Caki2 (cell line): Measurements from ENCODE around the gene CLDND2. TPM values are rescaled to one million over a fixed set of nuclear protein-coding genes. Genes with fewer than 3 reads are reported as not detected.

ENCODE experiments used
- DNase-seq: peaks from one replicate; pipeline ENCODE4 v3.0.0-alpha.2; 2015; ENCODE audit warnings: low read depth
- in situ Hi-C: cut with HindIII; loops from 2 replicates; pipeline ENCODE4 v1.10.0; 2016; ENCODE audit warnings: low sequenced_read_pairs, low pct_unique_long_range_greater_than_20kb, mixed read lengths
- total RNA-seq: library from RNA; depleted of rRNA; stranded (reverse); fragments of >200 nt; shearing (Covaris generic); gene quantifications from 2 replicates; pipeline ENCODE4 v1.2.3, GENCODE V29; 2014; ENCODE audit warnings: low replicate concordance

CLDND2 gene
- total RNA-seq, 1 experiment from 2014 or later = not detected

DNA sequence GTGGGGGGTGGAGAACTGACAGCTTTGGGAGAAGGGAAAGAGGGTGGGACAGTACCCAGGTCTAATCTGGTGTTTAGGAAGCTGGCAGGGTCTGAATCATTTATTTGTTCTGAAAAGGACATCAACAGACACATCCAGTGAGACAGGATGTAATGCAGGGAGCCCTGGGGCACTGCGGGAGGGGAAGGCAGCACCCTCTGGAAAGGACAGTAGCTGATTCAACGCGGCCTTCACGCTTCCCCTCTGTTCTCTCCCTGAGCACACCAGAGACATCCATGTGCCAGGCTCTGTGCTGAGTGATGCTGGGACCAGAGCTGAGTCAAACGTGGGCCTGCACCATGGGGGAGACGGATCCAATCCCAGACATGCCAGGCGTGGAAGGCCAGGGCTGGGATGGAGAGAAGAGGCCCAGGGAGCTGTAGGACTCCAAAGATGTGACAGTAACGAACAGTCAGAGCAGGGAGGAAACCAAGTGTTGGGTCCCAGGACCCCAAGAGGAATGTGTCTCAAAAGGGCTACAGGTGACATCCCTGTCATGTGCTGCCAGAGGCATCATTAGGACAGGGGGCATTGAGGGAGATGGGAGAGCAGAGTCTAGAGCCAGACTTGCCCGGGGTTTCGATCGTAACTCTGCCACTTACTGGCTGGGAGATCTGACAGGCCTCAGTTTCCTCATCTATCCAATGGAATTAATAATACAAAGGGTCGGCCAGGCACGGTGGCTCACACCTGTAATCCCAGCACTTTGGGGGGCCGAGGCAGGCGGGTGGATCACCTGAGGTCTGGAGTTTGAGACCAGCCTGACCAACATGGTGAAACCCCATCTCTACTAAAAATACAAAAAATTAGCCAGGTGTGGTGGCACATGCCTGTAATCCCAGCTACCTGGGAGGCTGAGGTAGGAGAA is 4.3 kb downstream of the CLDND2 start:
- in situ Hi-C loops = no loop called here
- peak; percentile 39 for DNase-seq

DNA sequence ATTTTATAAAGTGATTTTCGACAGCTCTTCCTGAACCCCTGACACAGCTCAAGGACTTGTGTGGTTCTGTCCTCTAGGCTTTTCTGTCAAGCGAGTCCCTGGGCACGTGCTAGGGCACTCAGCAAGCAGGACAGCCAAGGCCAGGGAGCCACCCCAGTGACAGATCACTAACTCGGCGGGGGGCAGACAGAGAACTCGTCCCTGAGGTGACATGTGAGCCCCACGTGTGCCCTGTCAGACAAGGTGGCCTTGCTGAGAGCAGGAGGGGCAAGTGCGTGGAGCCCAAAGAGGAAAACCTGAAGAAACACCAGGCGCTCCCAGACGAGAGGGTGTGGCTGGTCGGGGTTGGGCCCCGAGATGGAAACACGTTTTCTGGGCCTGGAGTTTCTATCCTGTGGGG is 7.6 kb downstream of the CLDND2 start:
- DNase-seq = no peak
- in situ Hi-C loops = no loop called here

DNA sequence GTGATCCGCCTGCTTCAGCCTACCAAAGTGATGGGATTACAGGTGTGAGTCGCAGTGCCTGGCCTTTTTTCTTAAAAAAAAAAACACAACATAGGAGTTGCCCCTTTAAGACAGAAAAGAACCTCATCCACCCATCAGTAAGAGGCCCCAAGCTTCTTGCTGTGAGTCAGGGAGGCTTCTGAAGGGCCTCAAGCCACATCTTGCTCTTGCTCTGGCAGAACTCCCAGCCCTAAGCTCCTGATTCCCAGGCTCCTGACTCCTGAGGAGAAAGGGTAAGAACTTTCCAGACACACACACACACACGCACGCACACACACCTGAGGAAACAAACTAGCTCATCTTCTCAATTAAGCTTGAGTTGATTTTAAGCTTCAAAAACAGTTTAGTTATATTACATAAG is 9.5 kb downstream of the CLDND2 start:
- in situ Hi-C loops = no loop called here
- DNase-seq = peak; percentile 74

DNA sequence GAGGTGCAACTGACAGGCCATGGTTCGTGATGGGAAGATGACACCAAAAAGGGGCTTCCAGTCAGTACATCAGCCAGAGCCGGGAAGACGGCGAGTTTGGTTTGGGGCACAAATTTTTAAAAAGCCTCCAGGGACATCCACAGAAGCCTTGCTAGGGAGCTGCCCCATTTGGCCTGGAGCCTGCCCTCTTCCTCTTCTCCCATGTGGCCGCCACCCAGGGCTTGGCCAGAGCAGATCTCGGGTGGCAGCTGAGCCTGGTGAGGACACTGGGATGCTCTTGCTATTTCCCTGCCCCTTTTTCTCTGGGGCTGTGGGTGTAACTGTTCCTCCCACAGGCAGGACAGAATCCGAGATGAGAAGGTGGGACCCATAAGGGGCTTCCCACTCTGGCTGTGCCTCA is 10.9 kb downstream of the CLDND2 start:
- DNase-seq = no peak
- in situ Hi-C loops = no loop called here

DNA sequence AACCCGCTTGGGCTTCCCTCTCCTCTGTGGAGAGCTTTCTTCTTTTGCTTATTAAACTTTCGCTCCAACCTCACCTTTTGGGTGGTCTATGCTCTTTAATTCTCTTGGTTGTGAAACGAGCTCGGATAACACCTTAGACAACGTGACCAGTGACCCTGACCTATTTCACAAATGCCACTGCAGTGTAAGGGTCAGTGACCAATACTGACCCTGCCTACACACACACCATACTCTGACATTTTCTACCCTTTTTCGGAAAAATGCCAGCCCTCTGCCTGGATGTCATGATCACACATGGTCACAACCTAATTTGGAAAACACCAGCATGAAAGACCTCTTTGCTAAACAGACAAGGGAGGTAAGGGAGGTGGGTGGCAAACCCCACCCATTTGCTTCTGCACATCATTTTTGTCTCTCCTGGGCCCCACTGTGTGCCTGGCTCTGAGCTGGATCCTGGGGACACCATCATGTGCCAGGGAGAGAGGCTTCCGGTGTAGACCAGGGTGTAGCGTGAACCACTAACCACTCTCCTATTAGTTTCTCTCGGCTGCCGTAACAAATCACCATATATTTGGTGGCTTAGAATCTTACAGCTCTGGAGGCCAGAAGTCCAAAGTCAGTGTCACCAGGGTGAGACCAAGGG is 12.5 kb downstream of the CLDND2 start:
- no peak for DNase-seq
- in situ Hi-C loops = no loop called here

DNA sequence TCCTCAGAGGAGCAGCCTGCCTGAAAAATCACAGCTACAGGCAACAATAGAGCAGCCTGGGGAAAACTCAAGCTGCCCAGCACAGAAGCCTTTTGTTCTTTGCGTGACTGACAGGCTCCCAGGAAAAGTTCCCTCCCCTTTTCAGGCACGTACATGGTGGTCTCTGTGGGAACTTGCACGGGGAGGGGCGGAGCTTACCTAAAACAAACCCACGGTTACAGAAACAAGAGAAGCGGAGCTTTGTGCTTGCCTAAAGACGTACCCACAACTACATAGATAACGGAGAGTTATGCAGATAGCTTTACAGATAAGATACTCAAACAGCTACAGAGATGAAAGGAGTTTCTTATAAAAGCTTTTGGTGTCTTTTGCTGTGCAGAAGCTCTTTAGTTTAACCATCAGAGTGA is 14.1 kb downstream of the CLDND2 start:
- DNase-seq = no peak
- in situ Hi-C loops = no loop called here

DNA sequence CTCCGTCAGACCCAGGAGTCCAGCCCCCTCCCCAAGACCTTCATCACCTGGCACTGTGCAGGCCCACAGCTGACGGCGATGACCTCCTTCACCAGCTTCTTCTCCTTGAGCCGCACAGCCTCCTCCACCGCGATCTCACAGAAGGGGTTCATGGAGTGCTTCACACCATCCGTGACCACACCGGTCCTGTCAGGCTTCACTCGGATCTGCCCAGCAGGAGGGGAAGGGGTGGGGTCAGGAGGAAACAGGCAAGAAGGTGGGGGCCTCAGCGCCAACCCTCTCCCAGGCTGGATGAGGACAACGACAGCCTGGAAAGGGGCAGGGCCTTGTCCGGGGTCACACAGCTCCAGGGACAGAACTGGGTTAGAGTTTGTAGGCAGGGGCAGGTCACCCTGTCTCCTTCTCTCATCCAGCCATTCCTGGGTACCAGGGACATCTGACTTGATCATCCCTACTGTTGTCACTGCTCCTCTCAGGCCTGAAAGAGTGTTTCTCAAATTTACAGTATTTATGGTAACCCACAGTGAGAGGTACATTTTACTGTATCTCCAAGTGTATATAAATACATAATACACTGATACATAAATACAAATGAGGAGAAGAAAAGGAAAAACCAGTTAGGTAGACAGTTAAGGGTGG is 14.6 kb downstream of the CLDND2 start:
- in situ Hi-C loops = no loop called here
- no peak for DNase-seq

DNA sequence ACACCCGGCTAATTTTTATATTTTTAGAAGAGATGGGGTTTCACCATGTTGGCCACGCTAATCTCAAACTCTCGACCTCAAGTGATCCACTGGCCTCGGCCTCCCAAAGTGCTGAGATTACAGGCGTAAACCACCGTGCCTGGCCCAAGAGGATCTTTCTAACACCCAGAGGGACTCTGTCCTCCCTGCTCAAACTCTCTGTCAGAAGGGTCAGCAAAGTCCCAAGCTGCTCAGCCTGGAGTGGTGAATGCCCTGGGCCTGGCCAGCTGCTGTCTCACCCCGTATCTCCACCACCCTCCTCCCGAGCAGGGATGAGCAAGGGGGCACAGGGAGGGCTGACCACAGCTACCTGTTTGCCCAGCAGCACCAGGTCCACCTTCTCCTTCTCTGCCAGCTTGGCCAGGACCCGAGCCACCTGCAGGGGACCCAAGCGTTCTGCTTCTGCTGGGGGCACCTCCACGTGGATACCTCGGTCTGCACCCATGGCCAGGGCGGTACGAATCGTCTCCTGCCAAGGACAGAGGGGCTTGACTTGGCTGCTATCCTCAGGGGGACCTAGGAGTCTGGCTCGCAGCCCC is 15.9 kb downstream of the CLDND2 start:
- DNase-seq = no peak
- in situ Hi-C loops = no loop called here

DNA sequence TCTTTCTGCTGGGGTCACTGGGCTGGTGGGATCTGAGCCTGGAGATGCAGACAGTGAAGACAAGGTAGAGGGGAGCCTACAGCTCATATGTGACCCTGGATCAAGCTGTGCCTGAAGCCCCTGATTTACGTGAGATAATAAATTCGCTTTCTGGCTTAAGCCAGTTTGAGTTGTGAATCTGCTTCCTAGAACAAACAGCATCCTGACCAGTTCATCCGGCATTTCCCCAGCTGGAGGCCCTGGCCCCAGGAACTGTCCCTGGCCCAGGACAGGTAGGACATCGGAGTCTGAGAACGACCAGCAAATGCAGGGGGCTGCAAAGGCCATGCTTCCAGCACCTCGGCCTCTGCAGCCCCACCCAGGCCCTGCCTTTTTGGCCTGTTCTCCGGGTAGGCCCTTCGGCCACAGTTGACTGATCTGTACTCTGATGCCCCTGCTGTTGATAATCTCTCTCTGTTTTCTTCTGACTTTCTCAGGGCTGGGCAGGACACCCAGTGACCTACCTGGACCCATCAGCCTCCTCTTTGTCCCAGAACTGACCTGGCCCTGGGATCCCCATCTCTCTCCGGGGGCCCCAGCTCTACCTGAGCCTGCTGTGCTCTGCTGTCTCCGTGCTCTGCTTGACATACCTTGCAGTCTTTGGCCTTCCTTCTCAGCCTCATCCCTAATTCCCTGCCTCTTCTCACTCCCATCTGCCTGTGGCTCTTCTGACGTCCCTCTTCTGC is 17.4 kb downstream of the CLDND2 start:
- no peak for DNase-seq
- in situ Hi-C loops = no loop called here

DNA sequence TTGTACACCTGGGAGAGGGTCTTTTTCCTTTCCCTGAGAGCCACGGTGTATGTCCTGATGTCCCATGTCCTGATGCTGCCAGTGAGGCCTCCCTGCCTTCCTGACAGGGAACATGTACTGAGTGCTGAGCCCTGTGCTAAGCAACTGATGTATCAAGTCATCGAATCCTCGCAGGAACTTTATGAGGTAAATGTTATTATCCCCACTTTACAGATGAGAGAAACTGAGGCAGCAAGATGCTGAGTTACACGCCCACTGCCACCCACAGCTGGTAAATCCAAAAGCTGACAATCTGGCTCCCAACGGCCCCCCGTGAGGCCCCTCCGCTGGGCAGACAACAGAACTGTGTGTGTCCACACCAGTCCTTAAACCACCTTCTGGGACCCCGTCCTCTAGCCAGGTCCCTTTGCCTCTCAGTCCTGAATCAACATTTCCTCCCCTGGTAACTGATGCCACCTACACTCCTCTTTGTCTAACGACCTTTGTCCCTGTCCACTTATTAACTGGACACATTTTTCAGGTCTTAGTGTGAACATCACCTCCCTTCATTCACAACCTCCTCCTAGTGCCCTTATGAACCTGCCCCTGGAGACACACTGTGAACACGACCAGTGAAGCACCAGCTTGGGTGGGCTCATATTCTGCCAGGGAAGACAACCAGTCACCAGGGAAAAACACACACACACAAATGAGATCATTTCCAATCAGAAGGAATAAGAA is 21.4 kb downstream of the CLDND2 start:
- DNase-seq = peak; percentile 79
- in situ Hi-C loops = no loop called here

DNA sequence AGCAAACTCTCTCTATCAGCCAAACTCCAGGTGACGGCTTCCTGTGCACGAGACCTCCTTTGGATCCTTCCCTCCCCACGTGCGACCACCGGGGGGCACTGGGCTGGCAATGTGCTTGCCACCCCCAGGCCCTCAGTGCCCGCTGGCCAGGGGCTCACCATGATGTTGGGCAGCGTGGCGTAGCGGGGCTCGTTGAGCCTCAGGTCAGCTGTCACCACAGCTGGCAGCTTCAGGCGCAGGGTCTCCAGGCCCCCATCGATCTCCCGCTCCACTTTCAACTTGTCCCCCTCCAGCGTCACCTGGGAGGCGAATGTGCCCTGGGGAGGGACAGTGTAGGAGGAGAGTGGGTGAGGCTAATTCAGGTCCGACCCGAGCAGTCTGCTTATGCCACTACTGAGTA is 22.1 kb downstream of the CLDND2 start:
- in situ Hi-C loops = no loop called here
- no peak for DNase-seq

DNA sequence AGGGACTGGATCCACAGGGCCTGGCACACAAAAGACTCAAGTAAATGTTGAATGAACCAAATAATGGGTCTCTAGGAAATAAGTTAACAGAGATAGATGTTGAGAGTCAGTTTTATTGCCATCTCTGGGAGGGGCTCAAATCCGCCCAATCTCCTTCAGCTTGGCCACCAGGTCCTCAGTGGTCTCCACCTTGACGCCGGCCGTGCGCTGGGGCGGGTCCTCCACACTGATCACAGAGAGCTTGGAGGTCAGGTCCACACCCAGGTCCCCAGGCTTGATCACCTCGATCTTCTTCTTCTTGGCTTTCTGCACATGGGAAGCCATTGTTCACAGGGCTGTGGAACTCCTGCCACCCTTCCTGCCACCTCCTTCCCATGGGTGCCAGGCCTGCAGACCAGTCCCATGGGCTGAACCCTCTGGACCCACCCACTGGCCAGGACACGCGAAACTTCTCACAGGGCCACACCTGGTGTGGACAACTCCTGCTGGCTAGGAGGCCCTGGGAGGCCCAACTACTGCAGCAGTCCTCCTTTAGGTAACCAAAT is 23.7 kb downstream of the CLDND2 start:
- no peak for DNase-seq
- in situ Hi-C loops = no loop called here

DNA sequence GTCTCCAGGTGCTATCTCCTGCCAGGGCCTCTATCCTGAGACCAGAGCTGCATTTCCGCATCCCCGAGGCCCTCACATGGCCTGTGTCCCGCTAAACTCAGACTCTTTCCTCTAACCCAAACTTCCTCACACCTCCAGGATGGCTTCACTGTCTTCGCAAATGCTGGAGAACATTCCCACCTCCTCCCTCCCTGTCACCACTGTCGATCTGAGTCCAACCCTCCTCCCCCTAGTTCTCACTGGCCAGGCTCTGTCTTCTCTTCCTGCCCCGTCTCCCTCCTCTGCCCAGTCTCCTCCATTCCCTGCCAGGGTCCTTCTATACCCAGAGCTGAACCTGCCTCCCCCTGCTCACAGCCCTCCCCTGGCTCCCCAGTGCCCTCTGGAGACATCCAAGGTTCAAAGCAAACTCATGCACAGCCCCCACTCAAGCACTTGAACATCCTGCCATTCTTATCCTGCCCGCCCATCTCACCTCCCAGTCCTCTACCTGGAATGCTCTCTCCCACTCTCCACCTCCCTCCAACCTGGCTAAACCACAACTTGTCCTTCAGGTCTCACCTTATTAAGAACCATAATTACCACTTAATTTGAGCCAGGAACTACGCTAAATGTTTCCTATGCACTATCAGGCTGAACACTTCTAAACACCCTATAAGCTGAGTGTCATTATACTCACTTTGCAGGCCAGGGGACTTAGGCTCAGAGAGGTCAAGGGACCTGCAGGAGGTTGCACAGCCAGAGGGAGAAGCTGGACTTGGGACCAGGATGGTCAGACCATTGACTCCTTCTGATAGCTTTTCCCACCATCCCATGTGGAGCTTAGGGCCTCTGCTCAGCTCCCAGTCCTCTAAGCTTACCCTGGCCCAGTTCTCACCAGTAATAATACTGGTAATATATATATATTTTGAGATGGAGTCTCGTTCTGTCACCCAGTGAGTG is 25.9 kb downstream of the CLDND2 start:
- DNase-seq = no peak
- in situ Hi-C loops = no loop called here

DNA sequence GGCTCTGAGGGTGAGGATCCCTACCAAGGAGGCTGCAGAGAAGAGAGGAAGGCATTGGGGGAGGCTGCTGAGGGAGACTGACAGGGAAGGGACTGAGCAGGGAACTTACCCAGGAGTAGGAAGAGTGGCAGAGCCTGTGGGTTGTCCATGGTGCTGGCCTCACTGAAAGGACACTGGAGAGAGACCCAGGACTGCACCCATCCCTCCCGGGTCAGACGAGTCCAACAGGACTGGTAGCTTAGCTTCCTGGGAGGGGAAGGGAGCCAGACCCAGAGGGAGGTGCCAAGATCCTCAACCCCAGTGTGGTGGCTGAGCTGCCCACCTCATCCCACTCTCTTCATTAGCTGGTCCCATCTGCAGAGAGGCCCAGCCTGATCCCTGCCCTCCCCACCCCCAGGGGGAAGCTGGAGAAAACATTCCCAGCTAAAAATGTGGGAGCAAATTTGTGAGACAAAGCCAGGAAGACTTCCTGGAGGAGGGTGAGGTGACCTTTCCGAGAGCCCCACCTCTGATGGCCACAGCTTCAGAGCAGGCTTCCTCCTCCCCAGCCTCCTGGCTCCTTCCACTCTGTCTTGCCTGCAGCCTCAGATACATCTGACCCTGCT is 26.7 kb downstream of the CLDND2 start, which contains the start of gene VSIG10L:
Gene VSIG10L, minus strand, starts transcription at position 164 of the 605 bp plus-strand sequence. Its CDS starts 15 bp downstream, at position 149.
- in situ Hi-C loops = no loop called here

DNA sequence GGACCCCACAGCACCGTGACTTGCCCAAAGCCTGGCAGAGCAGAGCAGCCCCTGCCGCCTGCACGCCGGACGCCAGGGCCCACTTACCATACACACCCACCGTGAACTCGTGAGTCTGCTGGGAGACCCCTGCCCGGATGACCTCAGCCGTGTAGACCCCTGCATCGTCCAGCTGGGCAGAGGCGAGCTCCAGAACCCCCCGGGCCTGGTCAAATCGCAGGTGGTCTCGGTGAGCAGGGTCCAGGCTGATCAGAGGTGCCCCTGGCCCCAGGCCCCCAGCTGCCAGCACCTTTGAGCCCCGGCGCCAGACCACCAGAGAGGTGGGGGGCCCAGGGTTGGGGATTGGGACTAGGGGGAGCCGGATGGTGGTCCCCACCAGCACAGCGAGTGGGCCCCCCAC is 27.7 kb downstream of the CLDND2 start:
- in situ Hi-C loops = no loop called here
- DNase-seq = no peak

More for the DNA sequence above, 26.7 kb downstream of the CLDND2 start, which contains the start of gene VSIG10L:
- no peak for DNase-seq
